ACHN (cell line): ENCODE data around the gene ZNF787.

Source experiments
- DNase-seq: peaks from one replicate; pipeline ENCODE4 v3.0.0-alpha.2; 2015
- in situ Hi-C: cut with HindIII; loops from 2 replicates; pipeline ENCODE4 v1.10.0; 2017; ENCODE audit warnings: low sequenced_read_pairs, low pct_ligation_motif_present, low pct_unique_long_range_greater_than_20kb

Gene ZNF787

GRCh38 chr19:56079609-56080008 is 41.5 kb downstream of the ZNF787 start:
- DNase-seq: no peak
- in situ Hi-C loops: no loop called here

- in situ Hi-C loops: no loop called here
- DNase-seq: peak; percentile 36
Observed at GRCh38 chr19:56076498-56076897, 44.6 kb downstream of the ZNF787 start.

GRCh38 chr19:56071151-56071550 is 49.9 kb downstream of the ZNF787 start:
- in situ Hi-C loops: no loop called here

GRCh38 chr19:56069642-56070041 is 51.5 kb downstream of the ZNF787 start:
- in situ Hi-C loops: no loop called here
- no peak for DNase-seq

More at GRCh38 chr19:56071151-56071550, 49.9 kb downstream of the ZNF787 start:
- DNase-seq: no peak

- in situ Hi-C loops: no loop called here
- peak; percentile 32 for DNase-seq
Observed at GRCh38 chr19:56066152-56067023, 54.7 kb downstream of the ZNF787 start.

- in situ Hi-C loops: no loop called here
- no peak for DNase-seq
Observed at GRCh38 chr19:56053596-56053995, 67.5 kb downstream of the ZNF787 start.
